ENCODE measurements around the gene LEKR1. TPM values are rescaled to one million over a fixed set of nuclear protein-coding genes. Genes with fewer than 3 reads are reported as not detected.

The LEKR1 gene
- total and polyA plus RNA-seq, 9 of the 15 experiments (the other 6 are each of a cell fraction or from before 2014, with no cell fraction given), result 0.76 to 1.8 (median 1.2) TPM

DNA sequence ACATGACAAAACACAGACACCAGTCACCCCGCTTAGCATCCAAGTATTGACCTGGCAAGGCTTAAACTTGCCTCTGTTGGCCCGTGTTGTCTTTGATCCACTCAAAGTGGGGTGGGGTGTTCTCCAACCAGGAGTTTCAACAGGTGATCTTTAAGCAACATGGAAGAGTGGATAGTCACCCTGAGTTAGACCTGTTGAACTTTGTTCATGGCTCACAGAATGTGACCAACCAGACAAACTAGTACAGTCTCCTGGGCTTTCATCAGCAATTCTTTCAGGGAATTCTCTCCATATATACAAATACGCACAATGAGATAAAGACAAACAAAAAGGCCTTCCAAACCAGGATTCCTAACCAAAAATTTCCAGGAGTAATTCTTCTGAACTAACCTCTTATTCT lies 11.9 kb downstream of the LEKR1 start (continued):
- TF ChIP-seq, protein P1, sequence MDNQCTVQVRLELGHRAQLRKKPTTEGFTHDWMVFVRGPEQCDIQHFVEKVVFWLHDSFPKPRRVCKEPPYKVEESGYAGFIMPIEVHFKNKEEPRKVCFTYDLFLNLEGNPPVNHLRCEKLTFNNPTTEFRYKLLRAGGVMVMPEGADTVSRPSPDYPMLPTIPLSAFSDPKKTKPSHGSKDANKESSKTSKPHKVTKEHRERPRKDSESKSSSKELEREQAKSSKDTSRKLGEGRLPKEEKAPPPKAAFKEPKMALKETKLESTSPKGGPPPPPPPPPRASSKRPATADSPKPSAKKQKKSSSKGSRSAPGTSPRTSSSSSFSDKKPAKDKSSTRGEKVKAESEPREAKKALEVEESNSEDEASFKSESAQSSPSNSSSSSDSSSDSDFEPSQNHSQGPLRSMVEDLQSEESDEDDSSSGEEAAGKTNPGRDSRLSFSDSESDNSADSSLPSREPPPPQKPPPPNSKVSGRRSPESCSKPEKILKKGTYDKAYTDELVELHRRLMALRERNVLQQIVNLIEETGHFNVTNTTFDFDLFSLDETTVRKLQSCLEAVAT (IDR thresholded peaks at IDR 0.05), result no peak
- TF ChIP-seq HSF4 (CRISPR knock-in tag; IDR thresholded peaks at IDR 0.05; ENCODE audit: borderline replicate concordance) (no peak), TGIF2 (CRISPR knock-in tag; IDR thresholded peaks at IDR 0.05) (no peak), ZNF184 (CRISPR knock-in tag; IDR thresholded peaks at IDR 0.05) (no peak), TARDBP (IDR thresholded peaks at IDR 0.05) (no peak), XRCC5 (IDR thresholded peaks at IDR 0.05; ENCODE audit: low read depth, low read length) (no peak), BACH1 (tag; IDR thresholded peaks at IDR 0.05) (no peak), NR2C1 (IDR thresholded peaks at IDR 0.05) (no peak), NR2C1 (tag; IDR thresholded peaks at IDR 0.05) (no peak)

DNA sequence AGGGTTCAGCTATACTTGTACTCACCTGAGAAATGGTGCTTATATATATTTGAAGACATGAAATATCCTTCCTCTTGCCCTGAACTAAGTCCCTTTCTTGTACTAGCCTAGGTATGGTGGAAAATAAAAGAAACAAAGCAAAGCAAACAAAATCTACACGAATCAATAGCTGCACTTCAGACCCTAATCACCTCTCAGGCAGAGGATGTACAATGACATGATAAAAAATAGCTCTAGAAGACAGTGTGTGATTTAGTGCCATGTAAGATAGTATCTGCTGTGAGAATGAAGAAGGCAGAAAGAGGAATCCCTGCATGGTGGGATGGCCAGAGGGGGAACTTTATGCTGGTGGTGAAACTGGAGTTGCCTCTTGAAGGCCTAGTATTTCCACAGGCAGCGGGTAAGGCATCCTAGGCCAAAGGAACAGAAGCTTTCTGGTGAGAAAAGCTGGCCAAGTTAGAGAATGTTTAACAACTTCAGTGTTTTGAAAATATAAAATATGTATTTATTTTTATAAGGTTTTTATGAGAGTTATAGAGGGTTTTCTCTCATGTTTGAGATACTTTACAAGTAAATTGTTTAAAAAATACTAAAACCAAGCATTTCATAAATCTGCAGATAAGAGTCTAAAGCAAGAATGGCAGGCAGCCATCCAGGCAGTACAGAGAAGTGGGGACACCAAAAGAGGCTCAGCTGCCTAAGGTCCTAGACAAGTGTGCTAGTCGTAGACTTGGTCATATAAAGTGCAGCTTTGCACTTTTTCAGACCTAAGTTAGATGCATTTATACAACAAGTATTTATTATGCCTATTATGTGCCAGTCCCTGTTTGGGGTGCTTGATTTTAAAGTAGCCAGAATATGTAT lies 14.9 kb downstream of the LEKR1 start:
- Histone ChIP-seq H3K9me1 (ENCODE audit: control insufficient read depth, insufficient read depth, low read length) (no peaks in the 10 kb centered on the region), H3K4me1 (replicated peaks in 1 of 2; ENCODE audit: control insufficient read depth in 2 of 2, insufficient read depth in 2 of 2, low read length in 2 of 2) (no peaks in the 10 kb centered on the region; a peak in 1 of 5 replicates), H3K4me3 (no peak overlapping the region), H3K27ac (ENCODE audit: extremely low read depth, low read depth, low read length) (no peak overlapping the region), H3K27me3 (ENCODE audit: control insufficient read depth in 2 of 2, insufficient read depth in 2 of 2, low read length in 2 of 2) (no peaks in the 10 kb centered on the region), H2AFZ (ENCODE audit: low read depth, low read length) (no peak overlapping the region), H3K9ac (ENCODE audit: insufficient read depth in 1 of 2, low read depth in 2 of 2, low read length in 2 of 2) (no peak overlapping the region), H3K79me2 (ENCODE audit: control insufficient read depth, insufficient read depth, low read length) (no peaks in the 10 kb centered on the region), H3K9me3 (replicated peaks; ENCODE audit: control insufficient read depth, insufficient read depth, low read depth, low read length) (no peaks in the 10 kb centered on the region), H3K36me3 (ENCODE audit: control insufficient read depth, insufficient read depth, low read length) (no peaks in the 10 kb centered on the region), H4K20me1 (replicated peaks; ENCODE audit: control insufficient read depth, insufficient read depth, low read length) (no peaks in the 10 kb centered on the region), H3K4me2 (ENCODE audit: insufficient read depth, low read length) (no peak overlapping the region)
- DNase-seq (ENCODE audit: extremely low read depth in 1 of 4, low spot score in 3 of 4), result no peak
- no peak for FAIRE-seq
- POLR2A ChIA-PET, result interaction anchor here (1.8 kb wide), 1 partner anchor 15 kb away, joined by 5 read pairs; the partner anchor contains the start of gene LEKR1
- 16% methylated on average over 3 of the region's 3 CpGs for WGBS (ENCODE audit: insufficient coverage, low coverage, missing lambda C conversion rate)
- in situ Hi-C loops (cut with MboI) (no loop called here), intact Hi-C loops (cut with micrococcal nuclease) (no loop called here)
- no peak for ATAC-seq
- no TSS peak for BruUV-seq (replicated peaks)
- CTCF ChIA-PET (ENCODE audit: low intra/inter-chr PET ratio), result no interaction called here
- TF ChIP-seq CHD1 (IDR thresholded peaks at IDR 0.05; ENCODE audit: low read length) (no peak), TAF15 (IDR thresholded peaks at IDR 0.05; ENCODE audit: low read depth, low read length) (no peak), MECOM (CRISPR knock-in tag; IDR thresholded peaks at IDR 0.05) (peak; percentile 84), ASH1L (IDR thresholded peaks at IDR 0.05; ENCODE audit: borderline replicate concordance, low read depth, partially characterized antibody) (no peak), MTA1 (IDR thresholded peaks at IDR 0.05; ENCODE audit: borderline replicate concordance) (no peak), ZSCAN32 (CRISPR knock-in tag; IDR thresholded peaks at IDR 0.05) (no peak), CTBP1 (IDR thresholded peaks at IDR 0.05; ENCODE audit: borderline replicate concordance) (no peak), NFYB (IDR thresholded peaks at IDR 0.05; ENCODE audit: extremely low read depth, insufficient read length) (no peak), HNRNPH1 (optimal IDR thresholded peaks at IDR 0.05; ENCODE audit: low read depth, low read length) (no peak)
- TF ChIP-seq, protein P2, sequence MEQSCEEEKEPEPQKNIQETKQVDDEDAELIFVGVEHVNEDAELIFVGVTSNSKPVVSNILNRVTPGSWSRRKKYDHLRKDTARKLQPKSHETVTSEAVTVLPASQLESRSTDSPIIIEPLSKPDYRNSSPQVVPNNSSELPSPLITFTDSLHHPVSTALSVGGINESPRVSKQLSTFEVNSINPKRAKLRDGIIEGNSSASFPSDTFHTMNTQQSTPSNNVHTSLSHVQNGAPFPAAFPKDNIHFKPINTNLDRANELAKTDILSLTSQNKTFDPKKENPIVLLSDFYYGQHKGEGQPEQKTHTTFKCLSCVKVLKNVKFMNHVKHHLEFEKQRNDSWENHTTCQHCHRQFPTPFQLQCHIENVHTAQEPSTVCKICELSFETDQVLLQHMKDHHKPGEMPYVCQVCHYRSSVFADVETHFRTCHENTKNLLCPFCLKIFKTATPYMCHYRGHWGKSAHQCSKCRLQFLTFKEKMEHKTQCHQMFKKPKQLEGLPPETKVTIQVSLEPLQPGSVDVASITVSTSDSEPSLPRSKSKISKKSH (CRISPR knock-in tag; IDR thresholded peaks at IDR 0.05), result no peak

Data from K562 (cell line).